H9 (cell line): Measurements from ENCODE around the gene HIBCH. TPM values are rescaled to one million over a fixed set of nuclear protein-coding genes. Genes with fewer than 3 reads are reported as not detected.

Experiments
- DNase-seq: peaks from one replicate; pipeline ENCODE4 v3.0.0-alpha.2; 2017
- H2AFZ ChIP-seq: one replicate; pipeline ENCODE4 v1.6.1; 2013; ENCODE audit warnings: mild to moderate bottlenecking, low read length, control low read depth, moderate library complexity
- H2AK5ac ChIP-seq: 2 replicates; pipeline ENCODE4 v1.6.1; 2013; ENCODE audit warnings: low read length, control low read depth, mixed read lengths; ENCODE audit not compliant: insufficient read length
- H2BK120ac ChIP-seq: one replicate; pipeline ENCODE4 v1.6.1; 2013; ENCODE audit warnings: low read depth, mild to moderate bottlenecking, low read length, control low read depth, inconsistent platforms; ENCODE audit not compliant: poor library complexity, severe bottlenecking
- H2BK12ac ChIP-seq: 2 replicates; pipeline ENCODE4 v1.6.1; 2013; ENCODE audit warnings: low read length, control low read depth, mixed read lengths, low read depth; ENCODE audit not compliant: insufficient read length
- H2BK15ac ChIP-seq: 2 replicates; pipeline ENCODE4 v1.6.1; 2013; ENCODE audit warnings: low read depth, low read length, control low read depth
- H2BK20ac ChIP-seq: one replicate; pipeline ENCODE4 v1.6.1; 2013; ENCODE audit warnings: low read depth, mild to moderate bottlenecking, low read length, control low read depth, inconsistent platforms; ENCODE audit not compliant: poor library complexity, severe bottlenecking
- H2BK5ac ChIP-seq: 2 replicates; pipeline ENCODE4 v1.6.1; 2013; ENCODE audit warnings: low read length, control low read depth, mixed read lengths; ENCODE audit not compliant: insufficient read length
- H3K14ac ChIP-seq: 2 replicates; pipeline ENCODE4 v1.6.1; 2013; ENCODE audit warnings: low read length, control low read depth; ENCODE audit not compliant: insufficient read depth
- H3K18ac ChIP-seq: 2 replicates; pipeline ENCODE4 v1.6.1; 2013; ENCODE audit warnings: low read depth, mild to moderate bottlenecking, mixed read lengths, low read length, control low read depth; ENCODE audit not compliant: insufficient read length
- H3K23ac ChIP-seq: 2 replicates; pipeline ENCODE4 v1.6.1; 2013; ENCODE audit warnings: low read length, control low read depth, mixed read lengths, low read depth; ENCODE audit not compliant: insufficient read length
- H3K23me2 ChIP-seq: 2 replicates; pipeline ENCODE4 v1.6.1; 2013; ENCODE audit warnings: low read depth, mild to moderate bottlenecking, mixed read lengths, low read length, control low read depth; ENCODE audit not compliant: insufficient read length, poor library complexity, severe bottlenecking
- H3K27ac ChIP-seq: 2 replicates; pipeline ENCODE4 v1.5.1; 2013; ENCODE audit warnings: low read length, control low read depth, mixed read lengths, low read depth; ENCODE audit not compliant: insufficient read length
- H3K27me3 ChIP-seq: 2 replicates; pipeline ENCODE4 v1.6.1; 2013; ENCODE audit warnings: low read length, control low read depth, inconsistent platforms; ENCODE audit not compliant: insufficient read depth
- H3K4ac ChIP-seq: 2 replicates; pipeline ENCODE4 v1.6.1; 2013; ENCODE audit warnings: low read depth, mild to moderate bottlenecking, control low read depth, inconsistent platforms, low read length, moderate library complexity
- H3K4me1 ChIP-seq: 2 replicates; pipeline ENCODE4 v1.6.1; 2013; ENCODE audit warnings: low read length, control low read depth, inconsistent platforms; ENCODE audit not compliant: insufficient read depth
- H3K4me2 ChIP-seq: 2 replicates; pipeline ENCODE4 v1.6.1; 2013; ENCODE audit warnings: low read length, control low read depth, mixed read lengths; ENCODE audit not compliant: insufficient read length, insufficient read depth
- H3K56ac ChIP-seq: 2 replicates; pipeline ENCODE4 v1.6.1; 2013; ENCODE audit warnings: low read depth, mild to moderate bottlenecking, mixed read lengths, low read length, control low read depth; ENCODE audit not compliant: insufficient read length
- H3K79me1 ChIP-seq: 2 replicates; pipeline ENCODE4 v1.6.1; 2013; ENCODE audit warnings: low read depth, mild to moderate bottlenecking, moderate library complexity, low read length, control low read depth, inconsistent platforms; ENCODE audit not compliant: insufficient read depth, poor library complexity, severe bottlenecking
- H3K79me2 ChIP-seq: 2 replicates; pipeline ENCODE4 v1.6.1; 2013; ENCODE audit warnings: low read length, control low read depth, inconsistent platforms; ENCODE audit not compliant: insufficient read depth
- H3K9ac ChIP-seq: 2 replicates; pipeline ENCODE4 v1.6.1; 2013; ENCODE audit warnings: low read length, control low read depth, mixed read lengths; ENCODE audit not compliant: insufficient read length; ENCODE audit errors: extremely low read depth
- H3K9me3 ChIP-seq: one replicate; pipeline ENCODE4 v1.6.1; 2013; ENCODE audit warnings: low read depth, low read length, inconsistent platforms; ENCODE audit not compliant: control insufficient read depth
- H3T11ph ChIP-seq: one replicate; pipeline ENCODE4 v1.6.1; 2013; ENCODE audit warnings: mild to moderate bottlenecking, low read length, control low read depth, inconsistent platforms
- H4K20me1 ChIP-seq: one replicate; pipeline ENCODE4 v1.6.1; 2013; ENCODE audit not compliant: control insufficient read depth, insufficient read length, insufficient read depth
- H4K5ac ChIP-seq: 2 replicates; pipeline ENCODE4 v1.6.1; 2013; ENCODE audit warnings: low read depth, mild to moderate bottlenecking, mixed read lengths, low read length, control low read depth; ENCODE audit not compliant: insufficient read length
- H4K8ac ChIP-seq: replicated peaks from 2 replicates; pipeline ENCODE4 v1.6.1; 2013; ENCODE audit warnings: low read length, control low read depth, mixed read lengths, low read depth; ENCODE audit not compliant: insufficient read length
- H4K91ac ChIP-seq: 2 replicates; pipeline ENCODE4 v1.6.1; 2013; ENCODE audit warnings: low read depth, mild to moderate bottlenecking, moderate library complexity, mixed read lengths, low read length, control low read depth; ENCODE audit not compliant: insufficient read length
- H3K27ac Mint-ChIP-seq, 3 experiments: 2 replicates in 2 of 3; 3 replicates in 1 of 3; pipeline ENCODE4 v1.8.0; 2020 to 2021; ENCODE audit warnings: mixed read lengths in 3 of 3, mild to moderate bottlenecking in 1 of 3, moderate library complexity in 1 of 3
- H3K27me3 Mint-ChIP-seq: 2 replicates; pipeline ENCODE4 v1.8.0; 2021; ENCODE audit warnings: low read depth, mild to moderate bottlenecking, moderate library complexity, mixed read lengths
- H3K36me3 Mint-ChIP-seq, 3 experiments: 2 replicates in 2 of 3; 3 replicates in 1 of 3; pipeline ENCODE4 v1.8.0; 2020 to 2021; ENCODE audit warnings: low read depth in 3 of 3, mixed read lengths in 3 of 3; ENCODE audit not compliant: insufficient read depth in 1 of 3
- H3K4me1 Mint-ChIP-seq, 2 experiments: 2 replicates each; pipeline ENCODE4 v1.8.0; 2020; ENCODE audit warnings: mixed read lengths in 2 of 2
- H3K4me3 Mint-ChIP-seq, 2 experiments: 2 replicates in 1 of 2; 3 replicates in 1 of 2; pipeline ENCODE4 v1.8.0; 2020 to 2021; ENCODE audit warnings: mild to moderate bottlenecking in 2 of 2, mixed read lengths in 2 of 2, moderate library complexity in 1 of 2
- H3K9me3 Mint-ChIP-seq, 2 experiments: 2 replicates in 1 of 2; 3 replicates in 1 of 2; pipeline ENCODE4 v1.8.0; 2020; ENCODE audit warnings: mild to moderate bottlenecking in 2 of 2, mixed read lengths in 2 of 2, moderate library complexity in 1 of 2
- WGBS: extraction: QIAGEN DNeasy Blood & Tissue Kit; methylation state at CpG from one replicate; pipeline ENCODE4 v1.1.7; 2013; ENCODE audit warnings: missing lambda C conversion rate, low lambda C conversion rate, mixed read lengths; ENCODE audit not compliant: insufficient read length; ENCODE audit errors: extremely low coverage; 5-methylcytosine and 5-hydroxymethylcytosine counted together
- total RNA-seq: library from RNA; stranded (reverse); gene quantifications from 2 replicates; pipeline ENCODE4 v1.2.1, GENCODE V29; 2021
- TF ChIP-seq, protein P1 (sequence below): fragments of 200-600 bp; sonication (generic); conservative IDR thresholded peaks from 3 replicates; pipeline ENCODE4 v1.8.0; 2021; ENCODE audit warnings: antibody characterized with exemption, mild to moderate bottlenecking

Gene HIBCH
- total RNA-seq, 1 experiment from 2014 or later = 28.0 TPM

GRCh38 chr2:190170673-190171072 lies 149.0 kb downstream of the HIBCH start:
- Histone ChIP-seq H3K56ac (no peak overlapping the region), H2AK5ac (no peak overlapping the region), H3K9ac (no peak overlapping the region), H3K4me2 (no peak overlapping the region), H3K23ac (no peak overlapping the region), H4K20me1 (no peaks in the 10 kb centered on the region), H3K18ac (no peak overlapping the region), H2BK120ac (no peak overlapping the region), H3K79me2 (no peaks in the 10 kb centered on the region), H3K23me2 (no peaks in the 10 kb centered on the region), H3K9me3 (no peaks in the 10 kb centered on the region), H3K4ac (no peak overlapping the region), H2BK20ac (no peak overlapping the region), H3K14ac (no peak overlapping the region), H3K79me1 (no peaks in the 10 kb centered on the region), H2BK15ac (no peak overlapping the region), H2BK5ac (no peak overlapping the region), H4K8ac (no peak overlapping the region), H3T11ph (no peak overlapping the region), H3K27me3 (no peaks in the 10 kb centered on the region), H2AFZ (no peak overlapping the region), H3K27ac (no peak overlapping the region), H4K5ac (no peak overlapping the region), H3K4me1 (no peaks in the 10 kb centered on the region), H2BK12ac (no peak overlapping the region), H4K91ac (no peak overlapping the region)
- Mint-ChIP-seq H3K4me1 (no peaks in the 10 kb centered on the region), H3K9me3 (peaks cover 11 to 22% of the 10 kb centered on the region in 2 experiments), H3K27me3 (no peaks in the 10 kb centered on the region; the same call in 1 of the 2 replicates), H3K27ac (no peak overlapping the region), H3K4me3 (no peak overlapping the region), H3K36me3 (peaks cover 0 to 9% (median 3%) of the 10 kb centered on the region in 3 experiments; a peak in 5 of 7 replicates)
- WGBS = no CpG with 5 or more reads among the region's 2 CpGs
- DNase-seq = no peak
- TF ChIP-seq, protein P1, sequence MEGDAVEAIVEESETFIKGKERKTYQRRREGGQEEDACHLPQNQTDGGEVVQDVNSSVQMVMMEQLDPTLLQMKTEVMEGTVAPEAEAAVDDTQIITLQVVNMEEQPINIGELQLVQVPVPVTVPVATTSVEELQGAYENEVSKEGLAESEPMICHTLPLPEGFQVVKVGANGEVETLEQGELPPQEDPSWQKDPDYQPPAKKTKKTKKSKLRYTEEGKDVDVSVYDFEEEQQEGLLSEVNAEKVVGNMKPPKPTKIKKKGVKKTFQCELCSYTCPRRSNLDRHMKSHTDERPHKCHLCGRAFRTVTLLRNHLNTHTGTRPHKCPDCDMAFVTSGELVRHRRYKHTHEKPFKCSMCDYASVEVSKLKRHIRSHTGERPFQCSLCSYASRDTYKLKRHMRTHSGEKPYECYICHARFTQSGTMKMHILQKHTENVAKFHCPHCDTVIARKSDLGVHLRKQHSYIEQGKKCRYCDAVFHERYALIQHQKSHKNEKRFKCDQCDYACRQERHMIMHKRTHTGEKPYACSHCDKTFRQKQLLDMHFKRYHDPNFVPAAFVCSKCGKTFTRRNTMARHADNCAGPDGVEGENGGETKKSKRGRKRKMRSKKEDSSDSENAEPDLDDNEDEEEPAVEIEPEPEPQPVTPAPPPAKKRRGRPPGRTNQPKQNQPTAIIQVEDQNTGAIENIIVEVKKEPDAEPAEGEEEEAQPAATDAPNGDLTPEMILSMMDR = no peak
